ENCODE data around the gene ZER1. TPM values are rescaled to one million over a fixed set of nuclear protein-coding genes. Genes with fewer than 3 reads are reported as not detected.

ZER1 gene
- total RNA-seq, 1 donor from 2014 or later, result 45.5 TPM

- Histone ChIP-seq H3K27ac (no peak overlapping the region), H3K27me3 (ENCODE audit: low read depth) (no peaks in the 10 kb centered on the region), H3K4me3 (no peak overlapping the region), H3K36me3 (peaks cover 9% of the 10 kb centered on the region), H3K9me3 (no peaks in the 10 kb centered on the region), H3K4me1 (peaks cover 11% of the 10 kb centered on the region)
- TF ChIP-seq, protein P1, sequence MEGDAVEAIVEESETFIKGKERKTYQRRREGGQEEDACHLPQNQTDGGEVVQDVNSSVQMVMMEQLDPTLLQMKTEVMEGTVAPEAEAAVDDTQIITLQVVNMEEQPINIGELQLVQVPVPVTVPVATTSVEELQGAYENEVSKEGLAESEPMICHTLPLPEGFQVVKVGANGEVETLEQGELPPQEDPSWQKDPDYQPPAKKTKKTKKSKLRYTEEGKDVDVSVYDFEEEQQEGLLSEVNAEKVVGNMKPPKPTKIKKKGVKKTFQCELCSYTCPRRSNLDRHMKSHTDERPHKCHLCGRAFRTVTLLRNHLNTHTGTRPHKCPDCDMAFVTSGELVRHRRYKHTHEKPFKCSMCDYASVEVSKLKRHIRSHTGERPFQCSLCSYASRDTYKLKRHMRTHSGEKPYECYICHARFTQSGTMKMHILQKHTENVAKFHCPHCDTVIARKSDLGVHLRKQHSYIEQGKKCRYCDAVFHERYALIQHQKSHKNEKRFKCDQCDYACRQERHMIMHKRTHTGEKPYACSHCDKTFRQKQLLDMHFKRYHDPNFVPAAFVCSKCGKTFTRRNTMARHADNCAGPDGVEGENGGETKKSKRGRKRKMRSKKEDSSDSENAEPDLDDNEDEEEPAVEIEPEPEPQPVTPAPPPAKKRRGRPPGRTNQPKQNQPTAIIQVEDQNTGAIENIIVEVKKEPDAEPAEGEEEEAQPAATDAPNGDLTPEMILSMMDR (IDR thresholded peaks at IDR 0.05), result no peak
- intact Hi-C loops (cut with DNase I), result no loop called here
- no peak for ATAC-seq
- DNase-seq, result no peak
Measured at GRCh38 chr9:128765499-128765898, 6.2 kb downstream of the ZER1 start.

DNA sequence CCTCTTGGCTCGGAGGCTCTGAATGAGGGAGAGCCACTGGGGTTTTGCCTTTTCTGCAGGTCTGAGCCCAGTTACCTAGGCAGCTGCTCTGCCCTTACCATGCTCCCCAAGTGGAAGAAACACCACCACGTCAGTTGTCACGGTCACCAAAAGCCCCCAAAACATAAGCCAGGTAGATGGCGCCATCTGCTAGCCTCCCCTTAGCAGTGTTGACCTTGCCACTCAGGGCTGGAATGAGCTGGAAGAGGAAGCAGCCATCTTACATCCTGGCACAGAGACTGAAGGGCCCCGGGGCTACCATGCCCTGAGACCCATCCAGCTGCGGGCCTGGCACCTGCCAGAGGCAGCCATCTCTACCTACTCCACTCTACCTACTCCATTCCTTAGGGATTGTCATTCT is 7.4 kb downstream of the ZER1 start:
- intact Hi-C loops (cut with DNase I), result no loop called here
- no peak overlapping the region for H3K4me3 ChIP-seq
- TF ChIP-seq, protein P1 (IDR thresholded peaks at IDR 0.05), result no peak
- no peak for DNase-seq
- H3K36me3 ChIP-seq, result peaks cover 9% of the 10 kb centered on the region
- H3K27me3 ChIP-seq (ENCODE audit: low read depth), result no peaks in the 10 kb centered on the region
- no peaks in the 10 kb centered on the region for H3K4me1 ChIP-seq
- ATAC-seq, result peak in 1 of 2 donors; percentile 20
- H3K27ac ChIP-seq, result no peak overlapping the region
- no peaks in the 10 kb centered on the region for H3K9me3 ChIP-seq

DNA sequence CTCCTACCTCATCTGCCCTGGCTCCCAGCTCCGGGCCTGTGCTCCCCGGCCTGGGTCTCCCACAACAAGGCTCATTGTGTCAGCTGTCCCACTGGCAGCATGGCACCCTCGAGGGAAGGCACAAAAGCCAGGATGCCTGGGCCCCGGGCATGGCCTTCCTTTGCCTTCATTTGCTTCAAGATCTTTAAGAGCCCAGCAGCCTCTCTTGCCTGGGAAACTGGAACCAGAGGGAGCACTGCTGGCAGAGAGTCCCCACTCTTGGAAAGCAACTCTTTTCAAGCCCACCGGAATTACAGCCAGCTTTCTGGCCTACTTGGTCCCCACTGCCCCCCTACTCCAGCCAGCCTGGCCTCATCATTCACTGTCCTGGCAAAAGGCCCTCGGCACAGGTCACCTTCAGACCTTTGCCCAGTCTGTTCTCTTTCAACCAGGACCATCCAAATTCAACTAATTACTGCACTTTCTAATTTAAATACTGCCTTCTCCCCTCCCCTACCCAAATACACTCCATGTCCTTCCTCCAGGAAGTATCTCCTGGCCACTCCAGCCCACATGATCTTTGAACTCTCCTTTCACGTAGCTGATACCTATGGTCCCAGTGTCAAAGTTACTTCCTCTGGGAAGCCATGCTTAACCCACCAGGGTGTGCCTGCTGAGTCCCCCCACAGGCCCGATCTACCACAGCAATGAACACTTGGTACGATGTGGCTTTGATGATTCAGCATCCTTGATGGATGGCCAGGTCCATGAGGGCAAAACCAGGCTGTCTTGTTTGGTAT is 8.9 kb downstream of the ZER1 start:
- H3K36me3 ChIP-seq, result peaks cover 6% of the 10 kb centered on the region
- ATAC-seq, result no peak
- H3K4me3 ChIP-seq, result no peak overlapping the region
- H3K4me1 ChIP-seq, result no peaks in the 10 kb centered on the region
- TF ChIP-seq, protein P1 (IDR thresholded peaks at IDR 0.05), result no peak
- H3K27ac ChIP-seq, result no peak overlapping the region
- no peaks in the 10 kb centered on the region for H3K9me3 ChIP-seq
- intact Hi-C loops (cut with DNase I), result no loop called here
- no peak for DNase-seq
- H3K27me3 ChIP-seq (ENCODE audit: low read depth), result no peaks in the 10 kb centered on the region

- H3K9me3 ChIP-seq, result no peaks in the 10 kb centered on the region
- no peaks in the 10 kb centered on the region for H3K4me1 ChIP-seq
- no peak for ATAC-seq
- no peaks in the 10 kb centered on the region for H3K27me3 ChIP-seq (ENCODE audit: low read depth)
- H3K27ac ChIP-seq, result no peak overlapping the region
- intact Hi-C loops (cut with DNase I), result no loop called here
- no peak overlapping the region for H3K4me3 ChIP-seq
- DNase-seq, result no peak
- peaks cover 21% of the 10 kb centered on the region for H3K36me3 ChIP-seq
- TF ChIP-seq, protein P1 (IDR thresholded peaks at IDR 0.05), result no peak
Measured at GRCh38 chr9:128757602-128758001, 14.1 kb downstream of the ZER1 start.

GRCh38 chr9:128753627-128754026 is 18.1 kb downstream of the ZER1 start:
- no peak overlapping the region for H3K27ac ChIP-seq
- DNase-seq (no peak), ATAC-seq (no peak)
- H3K9me3 ChIP-seq, result no peaks in the 10 kb centered on the region
- TF ChIP-seq, protein P1 (IDR thresholded peaks at IDR 0.05), result no peak
- intact Hi-C loops (cut with DNase I), result no loop called here
- no peaks in the 10 kb centered on the region for H3K4me1 ChIP-seq
- H3K27me3 ChIP-seq (ENCODE audit: low read depth), result no peaks in the 10 kb centered on the region
- H3K36me3 ChIP-seq, result peaks cover 57% of the 10 kb centered on the region
- H3K4me3 ChIP-seq, result no peak overlapping the region

Measured in lower lobe of right lung (tissue), 2 donors.